ENCODE results near the gene SPPL3.

DNA sequence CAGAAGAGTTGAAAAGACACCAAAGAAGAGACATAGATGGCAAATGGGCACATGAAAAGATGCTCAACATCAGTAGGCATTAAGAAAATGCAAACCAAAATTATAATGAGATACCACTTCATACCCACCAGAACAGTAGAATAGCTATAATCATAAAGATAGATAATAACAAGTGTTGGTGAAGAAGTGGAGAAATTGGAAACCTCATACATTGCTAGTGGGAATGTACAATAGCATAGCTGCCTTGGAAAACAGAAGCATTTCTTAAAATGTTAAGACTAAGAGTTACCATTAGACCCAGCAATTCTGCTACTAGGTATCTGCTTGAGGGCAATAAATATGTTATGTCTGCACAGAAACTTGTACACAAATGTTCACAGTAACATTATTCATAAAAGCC is 99.7 kb downstream of the SPPL3 start:
- TF ChIP-seq, protein P1, sequence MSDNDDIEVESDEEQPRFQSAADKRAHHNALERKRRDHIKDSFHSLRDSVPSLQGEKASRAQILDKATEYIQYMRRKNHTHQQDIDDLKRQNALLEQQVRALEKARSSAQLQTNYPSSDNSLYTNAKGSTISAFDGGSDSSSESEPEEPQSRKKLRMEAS (IDR thresholded peaks at IDR 0.05), result no peak
- TF ChIP-seq ZBTB7A (IDR thresholded peaks at IDR 0.05; ENCODE audit: low read depth) (no peak), NFIC (IDR thresholded peaks at IDR 0.05) (no peak), EP300 (IDR thresholded peaks at IDR 0.05; ENCODE audit: borderline replicate concordance) (no peak), YY1 (IDR thresholded peaks at IDR 0.05; ENCODE audit: low read depth) (no peak), RAD21 (IDR thresholded peaks at IDR 0.05; ENCODE audit: low read depth) (no peak), EGR1 (IDR thresholded peaks at IDR 0.05) (no peak), CEBPB (IDR thresholded peaks at IDR 0.05) (no peak)
- TF ChIP-seq, protein P2, sequence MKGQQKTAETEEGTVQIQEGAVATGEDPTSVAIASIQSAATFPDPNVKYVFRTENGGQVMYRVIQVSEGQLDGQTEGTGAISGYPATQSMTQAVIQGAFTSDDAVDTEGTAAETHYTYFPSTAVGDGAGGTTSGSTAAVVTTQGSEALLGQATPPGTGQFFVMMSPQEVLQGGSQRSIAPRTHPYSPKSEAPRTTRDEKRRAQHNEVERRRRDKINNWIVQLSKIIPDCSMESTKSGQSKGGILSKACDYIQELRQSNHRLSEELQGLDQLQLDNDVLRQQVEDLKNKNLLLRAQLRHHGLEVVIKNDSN (IDR thresholded peaks at IDR 0.05), result no peak
- TF ChIP-seq, protein P3, sequence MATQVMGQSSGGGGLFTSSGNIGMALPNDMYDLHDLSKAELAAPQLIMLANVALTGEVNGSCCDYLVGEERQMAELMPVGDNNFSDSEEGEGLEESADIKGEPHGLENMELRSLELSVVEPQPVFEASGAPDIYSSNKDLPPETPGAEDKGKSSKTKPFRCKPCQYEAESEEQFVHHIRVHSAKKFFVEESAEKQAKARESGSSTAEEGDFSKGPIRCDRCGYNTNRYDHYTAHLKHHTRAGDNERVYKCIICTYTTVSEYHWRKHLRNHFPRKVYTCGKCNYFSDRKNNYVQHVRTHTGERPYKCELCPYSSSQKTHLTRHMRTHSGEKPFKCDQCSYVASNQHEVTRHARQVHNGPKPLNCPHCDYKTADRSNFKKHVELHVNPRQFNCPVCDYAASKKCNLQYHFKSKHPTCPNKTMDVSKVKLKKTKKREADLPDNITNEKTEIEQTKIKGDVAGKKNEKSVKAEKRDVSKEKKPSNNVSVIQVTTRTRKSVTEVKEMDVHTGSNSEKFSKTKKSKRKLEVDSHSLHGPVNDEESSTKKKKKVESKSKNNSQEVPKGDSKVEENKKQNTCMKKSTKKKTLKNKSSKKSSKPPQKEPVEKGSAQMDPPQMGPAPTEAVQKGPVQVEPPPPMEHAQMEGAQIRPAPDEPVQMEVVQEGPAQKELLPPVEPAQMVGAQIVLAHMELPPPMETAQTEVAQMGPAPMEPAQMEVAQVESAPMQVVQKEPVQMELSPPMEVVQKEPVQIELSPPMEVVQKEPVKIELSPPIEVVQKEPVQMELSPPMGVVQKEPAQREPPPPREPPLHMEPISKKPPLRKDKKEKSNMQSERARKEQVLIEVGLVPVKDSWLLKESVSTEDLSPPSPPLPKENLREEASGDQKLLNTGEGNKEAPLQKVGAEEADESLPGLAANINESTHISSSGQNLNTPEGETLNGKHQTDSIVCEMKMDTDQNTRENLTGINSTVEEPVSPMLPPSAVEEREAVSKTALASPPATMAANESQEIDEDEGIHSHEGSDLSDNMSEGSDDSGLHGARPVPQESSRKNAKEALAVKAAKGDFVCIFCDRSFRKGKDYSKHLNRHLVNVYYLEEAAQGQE (IDR thresholded peaks at IDR 0.05; ENCODE audit: low read depth), result no peak
